Measurements from ENCODE around the gene CYP2D6. TPM values are rescaled to one million over a fixed set of nuclear protein-coding genes. Genes with fewer than 3 reads are reported as not detected.
"Not testable (repeated sequence)": the region's sequence is repeated elsewhere in the genome, so short reads cannot be mapped to it uniquely, and the experiment has no call there.

CYP2D6 gene
- total RNA-seq, 1 experiment from 2014 or later = not detected

DNA sequence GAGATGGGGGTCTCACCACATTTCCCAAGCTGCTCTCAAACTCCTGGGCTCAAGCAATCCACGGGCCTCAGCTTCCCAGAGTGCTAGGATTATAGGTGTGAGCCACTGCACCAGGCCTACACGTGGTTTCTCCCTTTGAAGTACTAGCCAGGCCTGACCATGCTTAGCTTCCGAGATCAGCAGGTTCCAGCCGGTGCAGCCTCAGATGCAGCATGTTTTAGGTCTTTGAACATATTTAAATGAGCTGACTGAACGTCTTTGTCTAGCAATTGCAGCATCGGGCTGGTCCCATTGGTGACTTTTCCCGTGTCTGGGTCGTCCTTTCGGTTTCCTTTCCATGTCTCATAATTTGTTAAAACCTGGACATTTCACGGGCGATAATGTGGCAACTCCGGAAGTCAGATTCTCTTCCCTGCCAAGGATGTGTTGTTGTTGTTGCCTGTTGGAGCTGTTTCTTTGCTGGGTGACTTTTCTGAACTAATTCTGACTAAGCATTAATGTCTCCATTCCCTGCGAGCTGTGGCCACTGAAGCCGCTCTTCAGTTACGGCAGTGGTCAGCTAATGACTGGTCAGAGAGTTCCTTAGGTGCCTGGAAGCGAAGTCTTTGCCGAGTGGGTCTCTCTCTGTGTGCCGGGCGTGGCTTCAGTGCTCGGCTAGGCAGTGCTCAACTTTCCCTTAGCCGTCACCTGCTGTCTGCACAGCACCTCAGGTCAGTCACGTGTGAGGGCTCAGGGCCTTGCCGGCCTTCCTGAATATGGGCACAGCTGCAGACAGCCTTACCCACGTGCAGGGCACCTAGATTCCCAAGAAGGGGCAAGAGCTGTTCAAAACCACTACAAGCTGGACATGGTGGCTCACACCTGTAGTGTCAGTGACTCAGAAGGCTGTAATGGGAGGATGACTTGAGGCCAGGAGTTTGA, 3.8 kb upstream of the CYP2D6 start:
- DNase-seq (ENCODE audit: low read depth) = peak; percentile 55

DNA sequence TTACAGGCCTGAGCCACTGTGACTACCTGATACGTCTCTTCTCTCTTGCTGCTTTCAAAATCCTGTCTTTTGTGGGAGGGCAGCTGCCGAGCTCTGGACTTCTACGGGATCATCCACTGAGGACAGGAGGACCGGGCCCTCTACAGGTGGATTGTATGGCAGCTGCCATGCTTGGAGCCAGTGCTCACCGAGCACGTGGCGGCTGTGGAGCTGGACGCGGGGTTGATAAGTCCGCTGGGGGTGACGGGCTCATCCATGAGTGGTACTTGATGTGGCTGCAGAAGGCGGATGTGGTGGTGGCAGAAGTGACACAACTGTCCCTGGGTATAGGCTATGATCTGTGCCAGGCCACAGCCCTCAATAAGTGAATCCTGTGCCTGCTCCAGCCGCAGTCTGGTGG, 1.8 kb upstream of the CYP2D6 start:
- no peak for DNase-seq (ENCODE audit: low read depth)

DNA sequence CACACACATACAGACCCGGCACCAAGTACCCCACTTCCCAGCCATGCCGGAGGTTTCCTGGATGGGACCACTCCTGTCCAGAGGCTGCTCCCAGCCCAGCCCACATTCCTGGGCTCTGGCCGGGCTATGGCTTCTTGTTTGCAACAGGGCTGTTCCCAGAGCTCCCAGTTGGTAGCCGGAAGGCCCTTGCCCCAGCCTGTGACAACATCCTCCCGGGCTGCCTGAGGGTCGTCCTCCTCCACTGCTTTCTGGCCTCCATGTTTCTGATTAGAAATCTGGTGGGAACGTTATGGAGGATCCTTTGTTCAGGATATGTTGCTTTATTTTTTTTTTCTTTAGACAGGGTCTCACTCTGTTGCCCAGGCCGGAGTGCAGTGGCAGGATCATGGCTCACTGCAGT, 952 bp upstream of the CYP2D6 start:
- no peak for DNase-seq (ENCODE audit: low read depth)

DNA sequence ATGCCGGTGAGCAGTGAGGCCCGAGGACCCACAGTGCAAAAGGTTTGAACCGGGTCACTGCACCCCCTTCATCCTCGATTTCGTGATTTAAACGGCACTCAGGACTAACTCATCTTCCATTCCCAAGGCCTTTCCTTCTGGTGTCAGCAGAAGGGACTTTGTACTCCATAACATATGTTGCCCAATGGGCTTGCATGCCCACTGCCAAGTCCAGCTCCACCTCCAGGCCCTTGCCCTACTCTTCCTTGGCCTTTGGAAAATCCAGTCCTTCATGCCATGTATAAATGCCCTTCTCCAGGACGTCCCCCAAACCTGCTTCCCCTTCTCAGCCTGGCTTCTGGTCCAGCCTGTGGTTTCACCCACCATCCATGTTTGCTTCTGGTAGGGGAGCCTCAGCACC, 428 bp downstream of the CYP2D6 start:
- DNase-seq (ENCODE audit: low read depth) = not testable (repeated sequence)

DNA sequence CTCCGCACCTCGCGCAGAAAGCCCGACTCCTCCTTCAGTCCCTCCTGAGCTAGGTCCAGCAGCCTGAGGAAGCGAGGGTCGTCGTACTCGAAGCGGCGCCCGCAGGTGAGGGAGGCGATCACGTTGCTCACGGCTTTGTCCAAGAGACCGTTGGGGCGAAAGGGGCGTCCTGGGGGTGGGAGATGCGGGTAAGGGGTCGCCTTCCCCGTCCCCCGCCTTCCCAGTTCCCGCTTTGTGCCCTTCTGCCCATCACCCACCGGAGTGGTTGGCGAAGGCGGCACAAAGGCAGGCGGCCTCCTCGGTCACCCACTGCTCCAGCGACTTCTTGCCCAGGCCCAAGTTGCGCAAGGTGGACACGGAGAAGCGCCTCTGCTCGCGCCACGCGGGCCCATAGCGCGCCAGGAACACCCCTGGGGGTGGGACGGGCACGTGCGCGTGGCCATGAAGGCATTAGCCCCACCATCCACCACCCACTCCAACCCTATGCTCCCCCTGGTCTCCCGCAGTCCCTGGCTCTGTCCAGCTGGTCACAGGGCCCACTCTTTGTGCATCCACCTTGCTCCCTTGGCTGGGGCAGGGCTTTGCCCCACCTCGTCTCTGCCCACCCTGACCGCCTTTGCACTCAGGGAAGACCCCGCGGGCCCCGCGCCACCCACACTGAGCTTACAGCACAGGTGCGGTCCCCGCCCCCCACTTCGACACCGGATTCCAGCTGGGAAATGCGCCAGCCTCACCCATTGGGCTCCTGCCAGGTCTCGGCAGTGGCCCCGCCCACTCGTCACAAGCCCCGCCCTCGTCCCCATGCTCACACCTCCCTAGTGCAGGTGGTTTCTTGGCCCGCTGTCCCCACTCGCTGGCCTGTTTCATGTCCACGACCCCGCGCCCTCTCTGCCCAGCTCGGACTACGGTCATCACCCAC, 1.6 kb downstream of the CYP2D6 start:
- not testable (repeated sequence) for DNase-seq (ENCODE audit: low read depth)

DNA sequence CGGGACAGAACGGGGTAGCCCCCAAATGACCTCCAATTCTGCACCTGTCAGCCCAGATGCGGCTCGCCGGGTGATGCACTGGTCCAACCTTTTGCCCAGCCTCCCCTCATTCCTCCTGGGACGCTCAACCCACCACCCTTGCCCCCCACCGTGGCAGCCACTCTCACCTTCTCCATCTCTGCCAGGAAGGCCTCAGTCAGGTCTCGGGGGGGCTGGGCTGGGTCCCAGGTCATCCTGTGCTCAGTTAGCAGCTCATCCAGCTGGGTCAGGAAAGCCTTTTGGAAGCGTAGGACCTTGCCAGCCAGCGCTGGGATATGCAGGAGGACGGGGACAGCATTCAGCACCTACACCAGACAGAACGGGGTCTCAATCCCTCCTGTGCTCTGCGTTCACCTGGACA, 2.6 kb downstream of the CYP2D6 start:
- DNase-seq (ENCODE audit: low read depth) = not testable (repeated sequence)

DNA sequence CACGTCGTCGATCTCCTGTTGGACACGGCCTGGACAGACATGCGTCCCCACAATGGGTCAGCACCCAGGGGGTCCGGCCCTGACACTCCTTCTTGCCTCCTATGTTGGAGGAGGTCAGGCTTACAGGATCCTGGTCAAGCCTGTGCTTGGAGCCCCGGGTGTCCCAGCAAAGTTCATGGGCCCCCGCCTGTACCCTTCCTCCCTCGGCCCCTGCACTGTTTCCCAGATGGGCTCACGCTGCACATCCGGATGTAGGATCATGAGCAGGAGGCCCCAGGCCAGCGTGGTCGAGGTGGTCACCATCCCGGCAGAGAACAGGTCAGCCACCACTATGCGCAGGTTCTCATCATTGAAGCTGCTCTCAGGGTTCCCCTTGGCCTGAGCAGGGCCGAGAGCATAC, 3.0 kb downstream of the CYP2D6 start:
- no peak for DNase-seq (ENCODE audit: low read depth)

DNA sequence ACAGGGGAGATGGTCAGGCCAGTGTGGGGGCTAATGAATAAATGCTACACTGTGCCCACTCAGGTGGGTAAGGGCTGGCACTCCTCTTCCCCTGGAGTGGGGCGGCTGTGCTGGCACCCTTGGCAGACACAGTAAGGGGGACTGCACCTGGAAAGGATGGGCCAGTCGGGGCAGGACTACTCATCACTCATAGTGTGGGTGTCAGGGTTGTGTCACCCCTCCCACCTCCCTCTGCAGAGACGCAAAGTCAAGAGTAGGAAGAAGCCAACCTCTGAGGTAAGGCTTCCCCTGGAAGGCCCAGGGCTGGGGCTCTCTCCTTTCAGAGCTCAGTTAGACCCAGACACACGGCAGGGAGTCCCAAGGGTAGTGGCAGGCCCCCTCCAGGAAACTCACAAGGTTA, 7.1 kb downstream of the CYP2D6 start:
- not testable (repeated sequence) for DNase-seq (ENCODE audit: low read depth)

DNA sequence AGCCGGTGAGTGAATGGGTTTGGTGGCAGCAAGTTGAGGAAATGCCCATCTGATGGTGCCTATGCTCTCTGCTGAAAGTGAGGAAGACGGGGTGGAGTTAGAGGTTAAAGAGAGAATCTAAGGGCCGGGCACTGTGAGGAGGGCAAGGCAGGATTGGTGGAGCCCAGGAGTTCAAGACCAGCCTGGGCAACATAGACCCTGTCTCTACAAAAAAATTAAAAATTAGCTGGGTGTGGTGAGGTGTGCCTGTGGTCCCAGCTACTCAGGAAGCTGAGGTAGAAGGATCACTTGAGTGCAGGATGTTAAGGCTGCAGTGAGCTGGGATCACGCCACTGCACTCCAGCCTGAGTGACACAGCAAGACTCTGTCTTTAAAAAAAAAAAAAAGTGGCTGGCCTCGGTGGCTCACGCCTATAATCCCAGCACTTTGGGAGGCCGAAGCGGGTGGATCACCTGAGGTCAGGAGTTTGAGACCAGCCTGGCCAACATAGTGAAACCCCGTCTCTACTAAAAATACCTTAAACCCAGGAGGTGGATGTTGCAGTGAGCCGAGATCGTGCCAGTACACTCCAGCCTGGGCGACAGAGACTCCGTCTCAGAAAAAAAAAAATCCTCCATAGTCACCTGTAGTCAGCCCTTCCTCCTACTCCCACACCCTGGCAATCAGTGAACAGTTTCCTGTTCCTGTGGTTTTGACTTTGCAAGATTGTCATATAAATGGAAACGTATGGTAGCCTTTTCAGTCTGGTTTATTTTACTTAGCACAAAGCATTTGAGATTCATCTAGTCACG, 10.2 kb downstream of the CYP2D6 start:
- DNase-seq (ENCODE audit: low read depth) = not testable (repeated sequence)

DNA sequence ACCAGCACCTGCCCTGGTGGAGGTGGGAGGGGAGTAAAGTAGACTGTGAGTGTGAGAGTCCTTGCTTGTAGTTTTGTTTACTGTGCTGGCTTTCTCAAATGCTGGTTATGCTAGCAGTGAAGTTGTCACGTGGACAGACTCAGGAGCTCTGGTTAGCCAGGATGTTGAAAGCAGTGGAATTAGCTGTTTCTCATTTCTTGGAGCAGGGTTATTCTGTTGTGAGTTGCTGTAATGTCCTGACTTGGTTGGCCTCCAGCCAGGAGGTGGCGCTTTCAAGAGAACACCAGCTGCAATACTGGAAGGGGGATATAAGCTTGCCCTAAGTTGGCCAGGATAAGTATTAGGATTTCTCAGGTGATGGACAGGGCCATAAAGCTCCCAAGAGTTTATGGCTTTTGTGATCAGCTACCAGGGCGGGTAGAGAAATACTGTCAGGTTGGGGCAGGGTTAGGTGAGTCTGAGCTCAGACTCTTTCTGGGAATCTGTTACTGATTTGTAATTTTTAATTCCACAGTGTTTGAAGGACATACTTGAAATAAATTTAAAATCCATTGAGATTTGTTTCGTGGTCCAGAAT, 13.7 kb downstream of the CYP2D6 start:
- no peak for DNase-seq (ENCODE audit: low read depth)

DNA sequence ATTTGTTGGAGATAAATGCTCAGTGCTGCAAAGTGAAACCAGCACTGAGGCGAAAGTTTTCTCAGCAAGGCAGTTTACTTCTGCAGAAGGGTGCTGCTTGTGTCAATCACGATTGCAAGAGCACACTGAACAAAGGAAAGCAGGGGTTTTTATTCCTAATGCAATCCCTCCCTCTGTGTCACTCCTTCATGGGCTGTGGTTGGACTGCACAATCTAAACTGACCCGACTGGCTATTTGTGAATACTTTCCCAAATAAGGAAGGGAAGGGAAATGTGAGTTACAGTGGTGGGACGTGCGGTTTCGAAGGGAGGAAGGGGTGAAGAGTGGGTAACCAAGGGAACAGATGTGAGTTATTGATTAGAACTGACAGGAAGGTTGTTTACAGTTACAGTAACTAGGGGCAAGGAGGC, 15.2 kb downstream of the CYP2D6 start:
- DNase-seq (ENCODE audit: low read depth) = not testable (repeated sequence)

DNA sequence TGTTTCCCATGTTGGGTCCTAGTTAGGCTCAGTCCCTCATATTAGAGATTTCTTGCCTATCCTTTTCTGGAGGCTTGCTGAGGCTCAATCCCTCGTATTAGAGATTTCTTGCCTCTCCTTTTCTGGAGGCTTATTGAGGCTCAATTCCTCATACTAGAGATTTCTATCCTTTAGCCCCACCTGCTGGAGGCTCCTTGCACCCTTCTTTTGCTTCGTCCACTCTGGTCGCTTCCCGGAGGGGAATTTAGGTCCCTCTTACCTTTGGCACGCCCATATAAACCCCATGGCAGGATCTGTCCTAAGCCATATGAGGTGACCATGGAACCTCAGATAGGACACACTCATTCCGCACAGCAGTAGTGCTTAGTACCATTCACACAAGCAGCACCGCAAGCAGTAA, 15.9 kb downstream of the CYP2D6 start:
- DNase-seq (ENCODE audit: low read depth) = no peak

DNA sequence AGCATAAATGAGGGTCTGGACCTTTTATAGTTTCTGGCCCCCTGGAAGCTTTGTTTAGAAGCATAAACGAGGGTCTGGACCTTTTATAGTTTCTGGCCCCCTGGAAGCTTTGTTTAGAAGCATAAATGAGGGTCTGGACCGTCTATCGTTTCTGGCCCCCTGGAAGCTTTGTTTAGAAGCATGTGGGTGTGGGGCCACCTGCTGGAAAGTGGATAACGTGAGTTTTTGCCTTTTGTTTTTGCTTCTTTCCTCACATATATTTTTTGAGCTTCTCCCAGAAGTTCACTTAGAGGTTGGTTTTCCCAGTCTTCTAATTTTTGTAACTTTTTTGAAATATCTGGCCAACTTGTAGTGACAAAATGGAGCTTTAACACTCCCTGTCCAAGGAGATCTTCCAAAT, 17.8 kb downstream of the CYP2D6 start:
- not testable (repeated sequence) for DNase-seq (ENCODE audit: low read depth)

DNA sequence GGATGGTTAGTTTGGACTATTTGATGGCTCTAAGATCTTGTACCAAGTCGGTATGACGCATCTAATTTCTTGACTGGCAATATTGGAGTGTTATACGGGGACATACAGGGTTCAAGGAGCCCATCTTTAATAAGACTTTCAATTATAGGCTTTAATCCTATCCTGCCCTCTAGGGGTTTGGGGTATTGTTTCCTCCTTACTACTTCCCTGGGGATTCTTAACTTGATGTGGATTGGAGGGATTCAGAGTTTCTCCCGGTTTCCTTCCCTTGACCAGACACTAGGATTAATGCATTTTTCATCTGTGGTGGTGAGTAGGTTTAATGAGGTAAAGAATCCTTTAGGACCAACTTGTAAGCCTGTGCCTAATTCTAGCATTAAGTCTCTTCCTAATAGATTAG, 18.8 kb downstream of the CYP2D6 start:
- no peak for DNase-seq (ENCODE audit: low read depth)

DNA sequence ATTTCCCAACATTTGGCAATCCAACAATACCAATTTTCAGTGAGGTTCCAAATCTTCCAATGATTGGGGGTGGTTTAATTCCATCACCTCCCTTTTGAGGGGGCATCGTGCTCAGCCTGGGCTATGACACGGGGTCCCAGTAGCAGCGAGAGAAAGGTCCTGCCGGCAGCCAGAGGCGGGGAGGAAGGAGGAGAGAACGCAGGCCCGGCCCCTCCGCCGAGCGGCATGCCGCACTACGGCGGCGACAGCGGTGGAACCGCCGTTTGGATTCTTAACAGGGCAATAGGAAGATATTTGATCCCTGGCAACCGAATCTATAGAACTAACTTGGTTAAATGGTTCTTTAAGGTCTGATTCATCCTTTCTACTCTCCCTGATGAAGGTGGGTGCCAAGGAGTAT, 21.8 kb downstream of the CYP2D6 start:
- no peak for DNase-seq (ENCODE audit: low read depth)

DNA sequence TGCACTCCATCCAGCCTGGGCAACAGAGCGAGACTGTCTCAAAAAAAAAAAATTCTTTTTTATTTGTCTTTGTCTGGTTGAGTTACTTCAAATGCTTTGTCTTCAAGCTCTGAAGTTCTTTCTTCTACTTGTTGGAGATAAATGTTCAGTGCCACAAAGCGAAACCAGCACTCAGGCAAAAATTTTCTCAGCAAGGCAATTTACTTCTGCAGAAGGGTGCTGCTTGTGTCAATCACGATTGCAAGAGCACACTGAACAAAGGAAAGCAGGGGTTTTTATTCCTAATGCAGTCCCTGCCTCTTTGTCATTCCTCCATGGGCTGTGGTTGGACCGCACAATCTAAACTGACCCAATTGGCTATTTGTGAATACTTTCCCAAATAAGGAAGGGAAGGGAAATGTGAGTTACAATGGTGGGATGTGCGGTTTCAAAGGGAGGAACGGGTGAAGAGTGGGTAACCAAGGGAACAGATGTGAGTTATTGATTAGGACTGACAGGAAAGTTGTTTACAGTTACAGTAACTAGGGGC, 26.2 kb downstream of the CYP2D6 start:
- DNase-seq (ENCODE audit: low read depth) = not testable (repeated sequence)

DNA sequence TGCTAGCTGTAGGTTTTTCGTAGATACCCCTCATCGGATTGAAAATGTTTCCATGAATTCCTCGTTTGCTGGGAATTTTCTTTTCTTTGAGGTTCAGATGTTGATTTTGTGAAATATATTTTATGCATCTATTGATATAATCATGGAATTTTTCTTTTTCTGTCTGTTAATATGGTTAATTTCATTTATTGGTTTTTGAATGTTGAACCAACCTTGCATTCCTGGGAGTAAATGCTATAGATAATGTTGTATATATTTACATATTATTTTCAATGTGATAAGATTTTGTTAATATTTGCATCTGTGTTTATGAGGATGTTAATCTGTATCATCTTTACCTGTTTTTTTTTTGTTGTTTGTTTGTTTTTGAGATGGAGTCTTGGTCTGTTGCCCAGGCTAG, 29.4 kb downstream of the CYP2D6 start:
- DNase-seq (ENCODE audit: low read depth) = no peak

DNA sequence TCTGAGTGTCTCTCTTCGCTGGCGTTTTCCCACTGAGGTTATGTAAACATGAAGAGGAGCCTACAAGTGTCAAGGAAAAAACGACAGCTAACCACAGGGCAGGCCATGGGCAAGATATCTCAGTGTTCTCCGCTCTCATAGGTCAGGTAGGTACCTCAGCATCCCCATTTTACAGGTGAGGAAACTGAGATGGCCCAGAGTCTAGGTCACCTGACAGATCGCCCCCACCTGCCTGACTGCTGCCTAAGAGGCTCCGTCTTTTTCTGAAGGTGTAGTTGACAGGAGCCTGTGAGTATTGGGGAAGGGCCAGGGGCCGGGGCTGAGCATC, 39.2 kb downstream of the CYP2D6 start:
- no peak for DNase-seq (ENCODE audit: low read depth)

DNA sequence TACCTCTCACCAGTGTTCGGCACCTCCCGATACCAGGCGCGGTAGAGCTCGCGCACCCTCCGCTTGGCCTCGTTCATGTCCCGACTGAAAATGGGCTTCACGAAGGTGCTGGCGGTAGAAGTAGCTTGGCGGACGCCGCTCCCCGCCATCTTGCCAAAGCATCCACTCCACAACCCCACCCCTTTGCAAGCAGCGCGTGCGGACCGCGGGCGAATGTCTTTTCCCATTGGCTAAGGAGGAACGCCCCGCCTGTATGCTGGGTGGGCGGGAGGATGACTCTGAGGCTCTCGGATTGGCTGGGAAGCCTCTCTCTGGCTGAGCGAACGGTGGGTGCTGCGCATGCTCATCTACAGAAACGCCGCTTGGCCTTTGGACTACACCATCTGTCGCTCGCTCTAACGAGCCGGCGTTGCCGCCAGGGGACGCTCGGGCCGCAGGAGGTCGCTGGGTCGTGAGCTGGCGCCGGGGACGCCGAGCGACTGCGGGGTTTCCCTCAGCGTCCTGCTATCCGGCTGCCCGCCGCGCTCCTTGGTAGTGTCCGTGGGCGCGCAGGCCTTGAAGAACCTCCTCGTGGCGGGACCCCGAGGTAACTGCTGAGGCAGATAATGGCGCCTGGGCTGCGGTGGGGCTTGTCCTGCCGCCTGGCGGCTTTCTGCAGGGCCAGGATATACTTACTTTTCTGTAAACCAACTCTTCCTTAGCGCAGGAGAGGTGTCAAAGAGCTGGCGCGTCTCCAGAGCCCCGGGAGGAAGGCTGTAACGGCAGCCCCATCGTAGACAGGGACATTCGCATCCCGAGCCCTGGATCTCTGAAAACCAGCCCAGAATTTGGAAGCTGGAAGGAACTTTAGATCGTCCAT, 39.8 kb downstream of the CYP2D6 start, which contains the start of gene NDUFA6:
TSS of gene NDUFA6 (minus strand) at position 177 of the 859 bp plus-strand sequence. CDS start at position 149, 28 bp downstream.
- peak; percentile 97 for DNase-seq (ENCODE audit: low read depth)

DNA sequence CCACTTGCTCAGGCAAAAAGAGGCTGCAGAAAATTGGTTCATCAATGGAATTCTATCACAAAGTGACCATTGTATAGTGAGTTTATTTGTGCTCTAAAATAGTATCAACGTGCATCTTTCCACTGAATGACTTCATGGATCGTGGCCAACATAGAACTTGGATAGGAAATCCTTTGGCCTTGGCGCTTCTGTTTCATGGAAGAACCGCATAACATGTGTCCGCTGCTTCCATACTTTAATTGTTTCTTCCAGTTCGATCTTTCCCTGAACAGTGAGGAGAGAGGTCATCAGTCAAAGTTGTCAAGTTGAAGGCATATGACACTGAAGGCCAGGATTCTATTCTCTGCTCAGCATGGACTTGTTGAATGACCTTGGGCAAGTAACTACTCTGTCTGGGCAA, 44.6 kb downstream of the CYP2D6 start:
- no peak for DNase-seq (ENCODE audit: low read depth)

Data from M059J (cell line).